Measurements from ENCODE around the gene PNMA6E. TPM values are rescaled to one million over a fixed set of nuclear protein-coding genes. Genes with fewer than 3 reads are reported as not detected.

PNMA6E gene
- total and polyA plus RNA-seq, 9 of the 15 experiments (the other 6 are each of a cell fraction or from before 2014, with no cell fraction given), result 0.03 TPM; not detected in 8

GRCh38 chrX:153400146-153401132, 711 bp downstream of the PNMA6E start (continued):
- TF ChIP-seq, protein P1, sequence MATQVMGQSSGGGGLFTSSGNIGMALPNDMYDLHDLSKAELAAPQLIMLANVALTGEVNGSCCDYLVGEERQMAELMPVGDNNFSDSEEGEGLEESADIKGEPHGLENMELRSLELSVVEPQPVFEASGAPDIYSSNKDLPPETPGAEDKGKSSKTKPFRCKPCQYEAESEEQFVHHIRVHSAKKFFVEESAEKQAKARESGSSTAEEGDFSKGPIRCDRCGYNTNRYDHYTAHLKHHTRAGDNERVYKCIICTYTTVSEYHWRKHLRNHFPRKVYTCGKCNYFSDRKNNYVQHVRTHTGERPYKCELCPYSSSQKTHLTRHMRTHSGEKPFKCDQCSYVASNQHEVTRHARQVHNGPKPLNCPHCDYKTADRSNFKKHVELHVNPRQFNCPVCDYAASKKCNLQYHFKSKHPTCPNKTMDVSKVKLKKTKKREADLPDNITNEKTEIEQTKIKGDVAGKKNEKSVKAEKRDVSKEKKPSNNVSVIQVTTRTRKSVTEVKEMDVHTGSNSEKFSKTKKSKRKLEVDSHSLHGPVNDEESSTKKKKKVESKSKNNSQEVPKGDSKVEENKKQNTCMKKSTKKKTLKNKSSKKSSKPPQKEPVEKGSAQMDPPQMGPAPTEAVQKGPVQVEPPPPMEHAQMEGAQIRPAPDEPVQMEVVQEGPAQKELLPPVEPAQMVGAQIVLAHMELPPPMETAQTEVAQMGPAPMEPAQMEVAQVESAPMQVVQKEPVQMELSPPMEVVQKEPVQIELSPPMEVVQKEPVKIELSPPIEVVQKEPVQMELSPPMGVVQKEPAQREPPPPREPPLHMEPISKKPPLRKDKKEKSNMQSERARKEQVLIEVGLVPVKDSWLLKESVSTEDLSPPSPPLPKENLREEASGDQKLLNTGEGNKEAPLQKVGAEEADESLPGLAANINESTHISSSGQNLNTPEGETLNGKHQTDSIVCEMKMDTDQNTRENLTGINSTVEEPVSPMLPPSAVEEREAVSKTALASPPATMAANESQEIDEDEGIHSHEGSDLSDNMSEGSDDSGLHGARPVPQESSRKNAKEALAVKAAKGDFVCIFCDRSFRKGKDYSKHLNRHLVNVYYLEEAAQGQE (IDR thresholded peaks at IDR 0.05; ENCODE audit: borderline replicate concordance), result peak; percentile 51; the same call in 1 of the 2 replicates
- TF ChIP-seq, protein P1 (CRISPR knock-in tag; IDR thresholded peaks at IDR 0.05; ENCODE audit: low read depth), result no peak
- TF ChIP-seq NCOA1 (IDR thresholded peaks at IDR 0.05; ENCODE audit: low read depth) (no peak), SREBF2 (CRISPR knock-in tag; IDR thresholded peaks at IDR 0.05) (no peak), TAF9B (IDR thresholded peaks at IDR 0.05; ENCODE audit: partially characterized antibody) (no peak), CUX1 (CRISPR knock-in tag; IDR thresholded peaks at IDR 0.05) (no peak), HLTF (IDR thresholded peaks at IDR 0.05) (no peak), TOE1 (IDR thresholded peaks at IDR 0.05; ENCODE audit: borderline replicate concordance) (no peak), TOE1 (CRISPR knock-in tag; IDR thresholded peaks at IDR 0.05; ENCODE audit: borderline replicate concordance, low read depth) (0 out of 2 replicates have a peak, but pooled peaks have one; percentile 46), JUND (IDR thresholded peaks at IDR 0.05; ENCODE audit: borderline replicate concordance, low read depth, low read length) (peak; percentile 47; the same call in 1 of the 2 replicates), JUND (tag; IDR thresholded peaks at IDR 0.05; ENCODE audit: borderline replicate concordance, low read depth, low read length) (no peak), BHLHE40 (IDR thresholded peaks at IDR 0.05; ENCODE audit: low read length) (no peak)
- TF ChIP-seq, protein P2, sequence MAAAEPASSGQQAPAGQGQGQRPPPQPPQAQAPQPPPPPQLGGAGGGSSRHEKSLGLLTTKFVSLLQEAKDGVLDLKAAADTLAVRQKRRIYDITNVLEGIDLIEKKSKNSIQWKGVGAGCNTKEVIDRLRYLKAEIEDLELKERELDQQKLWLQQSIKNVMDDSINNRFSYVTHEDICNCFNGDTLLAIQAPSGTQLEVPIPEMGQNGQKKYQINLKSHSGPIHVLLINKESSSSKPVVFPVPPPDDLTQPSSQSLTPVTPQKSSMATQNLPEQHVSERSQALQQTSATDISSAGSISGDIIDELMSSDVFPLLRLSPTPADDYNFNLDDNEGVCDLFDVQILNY (CRISPR knock-in tag; IDR thresholded peaks at IDR 0.05), result no peak

Data from K562 (cell line).